CD1c-positive myeloid dendritic cell (primary cell): ENCODE results near the gene FAM241A.
A peak's percentile ranks its signal among the peaks of the same experiment; 100 is the strongest.
"Not testable (repeated sequence)": the region's sequence is repeated elsewhere in the genome, so short reads cannot be mapped to it uniquely, and the experiment has no call there.

Source experiments
- DNase-seq: peaks from one replicate; pipeline ENCODE4 v3.0.0-alpha.2; 2016; ENCODE audit errors: extremely low spot score

The FAM241A gene

GRCh38 chr4:112145326-112145789 is at the start of gene FAM241A:
FAM241A (plus strand) TSS chr4:112145454; CDS start chr4:112145581, 127 bp downstream.
- peak; percentile 84 for DNase-seq

- DNase-seq = no peak
Measured at GRCh38 chr4:112098841-112099530, 46.3 kb upstream of the FAM241A start.

GRCh38 chr4:112099701-112100297 is 45.5 kb upstream of the FAM241A start:
- peak; percentile 74 for DNase-seq

DNA sequence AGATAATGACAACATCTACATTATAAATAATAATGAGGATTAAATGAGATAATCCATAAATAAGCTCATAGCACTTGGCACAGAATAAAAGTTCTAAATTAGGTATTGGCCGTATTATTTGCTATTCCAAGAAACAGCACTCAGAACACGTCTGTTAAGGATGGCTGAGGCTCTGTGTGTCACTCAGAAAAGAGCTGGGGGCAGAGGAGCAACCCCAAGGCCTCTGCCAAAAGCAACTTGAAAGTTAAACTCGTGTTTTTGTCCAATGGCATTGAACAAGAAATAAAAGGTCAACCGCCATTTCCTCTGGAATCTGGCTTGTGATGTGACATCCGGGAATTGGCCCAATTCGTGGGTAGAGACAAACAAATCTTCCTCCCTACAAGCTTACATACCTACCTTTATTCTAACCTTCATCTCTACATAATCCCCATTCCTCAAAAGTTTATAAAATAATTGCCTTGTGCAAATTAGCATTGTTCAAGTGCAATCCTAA is 42.3 kb upstream of the FAM241A start:
- no peak for DNase-seq

DNA sequence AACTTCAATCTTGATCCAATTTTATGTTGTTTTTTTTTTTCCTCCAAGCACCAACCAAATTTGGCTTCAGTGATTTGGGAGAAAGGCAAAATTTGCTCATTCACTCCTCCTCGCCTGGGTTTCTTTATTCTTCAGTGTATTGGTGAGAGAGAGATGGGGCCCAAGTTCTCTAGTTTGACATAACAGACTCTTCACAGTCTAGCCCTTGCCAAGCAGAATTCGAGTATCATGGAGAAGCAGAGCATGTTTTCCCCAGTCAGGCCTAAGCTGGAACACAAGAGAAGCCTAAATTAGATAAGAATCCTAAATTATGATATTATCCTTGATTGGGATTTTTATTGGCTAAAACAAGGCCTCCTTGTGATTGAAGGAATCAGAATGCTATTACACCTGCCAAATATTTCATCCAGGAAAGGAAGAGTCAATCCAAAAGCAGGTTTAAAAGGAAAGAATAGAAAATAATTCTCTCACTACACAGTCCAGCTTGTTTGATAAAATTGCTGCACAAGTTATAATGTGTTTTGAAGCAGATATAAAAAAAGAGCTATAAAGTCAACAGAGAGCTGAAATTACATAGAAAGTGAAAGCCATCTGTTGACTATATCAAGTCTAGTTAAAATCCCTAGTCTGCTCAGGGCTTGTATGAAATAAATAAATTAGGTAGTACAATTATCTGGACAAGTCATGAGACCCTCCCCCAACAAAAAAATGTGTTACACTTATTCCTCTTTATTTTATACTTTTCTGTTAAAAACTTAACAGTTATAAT is 39.9 kb upstream of the FAM241A start:
- DNase-seq = no peak

GRCh38 chr4:112109360-112110058 is 35.7 kb upstream of the FAM241A start:
- DNase-seq = peak; percentile 58

GRCh38 chr4:112110059-112110425 is 35.2 kb upstream of the FAM241A start:
- DNase-seq = no peak

DNA sequence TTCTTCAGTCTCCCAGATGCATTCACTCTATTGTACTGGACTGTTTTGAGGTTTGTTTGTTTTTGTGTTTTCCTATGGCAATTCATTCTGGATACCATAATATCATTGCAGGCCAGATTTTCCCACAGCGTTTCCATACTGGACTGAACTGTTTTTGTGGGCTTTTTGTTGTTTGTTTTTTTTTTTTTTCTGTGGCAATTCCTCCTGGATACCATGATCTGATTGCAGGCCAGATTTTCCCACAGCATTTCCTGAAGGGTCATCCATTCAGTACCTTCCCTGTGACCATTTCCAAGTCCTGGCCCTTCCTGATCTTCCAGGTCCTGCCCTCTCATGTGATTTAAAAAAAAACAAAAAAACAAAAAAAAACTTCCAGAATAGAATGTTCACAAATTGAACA is 33.9 kb upstream of the FAM241A start:
- DNase-seq = no peak

- DNase-seq = not testable (repeated sequence)
Measured at GRCh38 chr4:112112095-112112494, 33.2 kb upstream of the FAM241A start.

GRCh38 chr4:112112590-112113170 is 32.6 kb upstream of the FAM241A start:
- no peak for DNase-seq

DNA sequence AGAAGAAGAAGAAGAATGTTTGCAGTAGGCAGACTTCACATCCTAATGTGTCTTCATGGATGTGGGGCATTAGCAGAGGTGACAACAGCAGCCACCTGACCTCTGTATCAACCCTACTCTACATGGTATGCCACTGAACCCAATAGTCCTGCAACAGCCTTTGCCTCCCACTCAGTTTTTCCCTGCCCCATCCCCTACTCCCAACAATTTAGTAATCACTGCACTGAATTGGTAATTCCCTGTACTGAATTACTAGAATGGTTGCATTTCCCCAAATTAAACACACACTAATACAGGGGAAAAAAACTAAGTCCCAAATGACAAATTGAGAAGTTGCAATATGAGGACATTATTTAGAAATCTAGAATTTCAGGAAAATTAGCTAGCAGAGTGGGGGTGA is 31.4 kb upstream of the FAM241A start:
- DNase-seq = peak; percentile 3

- DNase-seq = no peak
Measured at GRCh38 chr4:112114452-112114851, 30.8 kb upstream of the FAM241A start.

GRCh38 chr4:112118742-112119352 is 26.4 kb upstream of the FAM241A start:
- DNase-seq = no peak

GRCh38 chr4:112119353-112119783 is 25.9 kb upstream of the FAM241A start:
- DNase-seq = no peak

DNA sequence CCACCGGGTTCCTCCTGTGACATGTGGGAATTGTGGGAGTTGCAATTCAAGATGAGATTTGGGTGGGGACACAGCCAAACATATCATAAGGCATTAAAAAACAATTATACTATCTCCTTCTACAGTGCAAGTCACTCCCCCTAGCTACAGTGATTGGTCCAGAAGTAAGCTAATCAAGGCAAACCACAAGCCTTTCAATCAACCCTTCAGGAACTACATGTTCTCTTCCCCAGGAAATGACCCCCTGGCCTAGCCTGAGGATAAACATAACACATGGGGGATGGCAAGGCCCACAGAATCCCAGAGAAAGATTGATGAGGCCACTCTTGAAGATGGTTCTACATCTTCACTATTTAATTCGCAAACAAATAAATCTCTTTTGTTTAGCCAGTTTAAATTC is 25.2 kb upstream of the FAM241A start:
- no peak for DNase-seq

DNA sequence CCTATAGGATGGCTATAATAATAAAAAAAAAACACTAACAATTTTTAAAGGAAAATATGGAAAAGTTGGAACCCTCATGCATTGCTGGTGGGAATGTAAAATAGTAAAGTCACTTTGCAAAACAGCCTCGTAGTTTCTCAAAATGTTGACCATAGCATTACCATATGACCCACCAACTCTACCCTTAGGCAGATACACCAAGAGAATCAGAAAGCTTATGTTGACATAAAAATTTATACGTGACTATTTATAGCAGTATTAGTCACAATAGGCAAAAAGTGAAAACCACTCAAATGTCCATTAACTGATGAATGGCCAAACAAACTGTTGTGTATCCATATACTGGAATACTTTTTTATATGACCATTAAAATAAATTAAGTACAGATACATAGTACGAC is 19.8 kb upstream of the FAM241A start:
- DNase-seq = no peak

GRCh38 chr4:112127048-112127637 is 18.1 kb upstream of the FAM241A start:
- DNase-seq = no peak

DNA sequence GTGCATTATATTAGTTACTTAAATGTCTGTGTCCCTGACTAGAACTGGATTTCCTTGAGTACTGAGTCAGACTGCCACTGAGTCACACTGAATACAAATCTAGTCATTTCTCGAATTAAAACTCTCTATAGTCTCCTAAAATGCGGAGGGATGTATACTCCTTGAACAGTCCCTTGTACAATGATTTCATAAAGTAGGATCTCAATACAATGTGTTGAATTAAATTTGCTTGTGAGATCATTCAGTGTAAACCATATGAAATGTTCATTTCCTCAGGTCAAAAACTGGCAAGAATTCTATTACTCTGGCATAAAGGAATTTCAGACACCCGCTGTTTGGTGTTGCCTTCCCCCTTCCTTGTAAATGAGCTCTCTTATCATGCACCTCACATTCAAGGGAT is 17.5 kb upstream of the FAM241A start:
- no peak for DNase-seq

GRCh38 chr4:112128452-112128851 is 16.8 kb upstream of the FAM241A start:
- DNase-seq = no peak

DNA sequence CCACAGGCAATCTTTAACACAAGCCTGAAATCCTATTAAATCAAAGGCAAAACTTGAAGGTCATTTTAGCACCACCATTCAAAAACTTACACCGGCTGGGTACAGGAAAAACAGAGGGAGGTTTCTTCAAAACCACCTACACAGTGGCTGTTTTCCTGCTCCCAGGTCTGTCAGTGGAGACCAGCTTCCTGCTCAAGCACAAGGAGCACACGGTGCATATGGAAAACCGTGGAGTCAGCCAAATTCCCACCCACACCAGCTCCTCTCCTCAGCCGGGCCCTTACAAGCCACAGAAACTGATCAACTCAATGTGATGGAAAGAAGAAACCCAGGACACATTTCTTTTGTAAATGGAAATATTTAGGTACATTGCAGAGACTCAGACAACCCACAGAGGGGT is 14.3 kb upstream of the FAM241A start:
- DNase-seq = no peak

DNA sequence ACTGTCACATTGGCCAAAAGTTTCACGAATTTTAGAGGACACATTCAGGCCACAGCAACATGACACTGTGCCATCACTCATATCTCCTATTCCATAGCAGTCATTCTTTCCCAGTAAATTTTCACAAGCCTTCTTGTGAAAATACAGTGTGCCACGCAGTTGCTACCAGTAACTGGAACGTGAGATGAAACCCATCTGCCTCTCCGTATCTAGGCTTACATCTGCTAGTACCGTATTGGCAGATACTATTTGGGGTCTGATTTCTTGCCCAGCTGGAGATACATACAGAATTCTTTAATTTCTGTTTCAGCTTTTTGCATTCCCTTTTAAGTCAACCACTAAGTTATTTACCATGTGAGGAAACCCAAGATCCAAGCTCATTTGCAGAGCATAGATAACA is 8.7 kb upstream of the FAM241A start:
- no peak for DNase-seq
